Heart left ventricle (tissue), 13 donors: ENCODE data around the gene LRRC53.

Experiments used
- POLR2A ChIP-seq, 2 donors: fragments of 450-650 bp; IDR thresholded peaks; one replicate each; pipeline ENCODE4 v1.6.1; 2017; ENCODE audit warnings: antibody characterized with exemption in 2 of 2, mild to moderate bottlenecking in 2 of 2, moderate library complexity in 2 of 2
- TF ChIP-seq, protein P1 (sequence below), 12 donors: fragments of 200-600 bp; sonication (generic) in 4 of 12; IDR thresholded peaks; one replicate each; pipeline versions ENCODE4 v1.5.0 to v1.8.0; 2018 to 2022; ENCODE audit warnings: antibody characterized with exemption in 12 of 12, mild to moderate bottlenecking in 5 of 12
- donor health status: ischemic (EF 13 %, LVEDD 7.1; RV severe dilation, severe dysfunction).
- donor health status: DM: no; HTN: yes; CAD: no.
- donor health status: DM: no; HTN: no; CAD: no.
- donor health status: ischemic (EF 25% LVEDD 6.9; RV normal size, moderate dysfunction).
- donor health status: ischemic (EF 25% LVEDD 5.7; RV mildly dilated, moderate dysfunction).
- donor health status: ischemic (EF 35%, LVEDD 5.7; RV mildly dilated, moderate dysfunction).
- donor health status: nonischemic (EF 11% LVEDD 7.7; RV severe dilation, severe dysfunction).
- donor health status: DM: yes; HTN: yes; CAD: no.
- donor health status: PGD.
- donor health status: ischemic (EF 29% LVEDD 5.4; RV normal size, mild dysfunction).
- donor health status: nonischemic (EF 23%, LVEDD 6.1; RV moderate dilation, normal function).

DNA sequence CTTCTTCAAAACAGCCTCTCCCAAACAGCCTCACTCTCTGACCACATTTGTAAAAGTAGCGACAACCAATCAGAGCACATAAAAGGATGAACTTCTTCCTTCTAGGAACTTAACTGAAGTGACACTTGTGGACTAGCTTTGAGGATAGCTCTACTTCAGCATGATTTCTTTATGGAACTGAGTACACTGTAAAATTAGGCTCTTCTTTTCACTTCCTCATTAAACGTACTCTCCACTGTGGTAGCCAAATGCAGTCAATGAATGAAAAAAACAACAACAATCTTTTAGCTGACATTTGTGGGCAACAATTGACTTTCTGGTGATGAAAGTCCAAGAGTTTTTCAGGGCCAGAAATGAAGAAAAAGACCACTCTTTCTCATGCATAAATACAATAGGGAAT lies 9.6 kb downstream of the LRRC53 start:
- TF ChIP-seq, protein P1, sequence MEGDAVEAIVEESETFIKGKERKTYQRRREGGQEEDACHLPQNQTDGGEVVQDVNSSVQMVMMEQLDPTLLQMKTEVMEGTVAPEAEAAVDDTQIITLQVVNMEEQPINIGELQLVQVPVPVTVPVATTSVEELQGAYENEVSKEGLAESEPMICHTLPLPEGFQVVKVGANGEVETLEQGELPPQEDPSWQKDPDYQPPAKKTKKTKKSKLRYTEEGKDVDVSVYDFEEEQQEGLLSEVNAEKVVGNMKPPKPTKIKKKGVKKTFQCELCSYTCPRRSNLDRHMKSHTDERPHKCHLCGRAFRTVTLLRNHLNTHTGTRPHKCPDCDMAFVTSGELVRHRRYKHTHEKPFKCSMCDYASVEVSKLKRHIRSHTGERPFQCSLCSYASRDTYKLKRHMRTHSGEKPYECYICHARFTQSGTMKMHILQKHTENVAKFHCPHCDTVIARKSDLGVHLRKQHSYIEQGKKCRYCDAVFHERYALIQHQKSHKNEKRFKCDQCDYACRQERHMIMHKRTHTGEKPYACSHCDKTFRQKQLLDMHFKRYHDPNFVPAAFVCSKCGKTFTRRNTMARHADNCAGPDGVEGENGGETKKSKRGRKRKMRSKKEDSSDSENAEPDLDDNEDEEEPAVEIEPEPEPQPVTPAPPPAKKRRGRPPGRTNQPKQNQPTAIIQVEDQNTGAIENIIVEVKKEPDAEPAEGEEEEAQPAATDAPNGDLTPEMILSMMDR (IDR thresholded peaks at IDR 0.05) = no peak
- no peak for TF ChIP-seq POLR2A (IDR thresholded peaks at IDR 0.05)
